T-helper 1 cell (primary cell): ENCODE data around the gene PLSCR2.
"Not testable (repeated sequence)": the region's sequence is repeated elsewhere in the genome, so short reads cannot be mapped to it uniquely, and the experiment has no call there.

Source experiments
- DNase-seq, 5 donors: peaks; one replicate each; pipeline ENCODE4 v3.0.0-alpha.2; 2012 to 2020

PLSCR2 gene

DNA sequence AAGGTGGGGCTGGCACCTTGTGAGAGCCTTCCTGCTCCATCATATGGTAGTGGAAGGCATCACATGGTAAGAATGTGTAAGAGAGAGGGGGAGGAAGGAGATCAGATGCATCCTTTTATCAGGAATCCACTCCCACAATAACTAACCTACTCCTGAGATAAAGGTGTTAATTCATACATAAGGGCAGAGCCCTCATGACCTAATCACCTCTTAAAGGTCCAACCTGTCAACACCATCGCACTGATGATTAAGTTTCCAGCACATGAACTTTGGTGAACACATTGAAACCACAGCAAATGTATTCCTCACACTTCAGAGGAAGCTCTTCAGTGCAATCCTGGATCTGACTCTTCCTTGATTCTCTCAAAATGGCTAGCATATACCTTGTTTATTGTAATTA is 55.4 kb downstream of the PLSCR2 start:
- no peak for DNase-seq

DNA sequence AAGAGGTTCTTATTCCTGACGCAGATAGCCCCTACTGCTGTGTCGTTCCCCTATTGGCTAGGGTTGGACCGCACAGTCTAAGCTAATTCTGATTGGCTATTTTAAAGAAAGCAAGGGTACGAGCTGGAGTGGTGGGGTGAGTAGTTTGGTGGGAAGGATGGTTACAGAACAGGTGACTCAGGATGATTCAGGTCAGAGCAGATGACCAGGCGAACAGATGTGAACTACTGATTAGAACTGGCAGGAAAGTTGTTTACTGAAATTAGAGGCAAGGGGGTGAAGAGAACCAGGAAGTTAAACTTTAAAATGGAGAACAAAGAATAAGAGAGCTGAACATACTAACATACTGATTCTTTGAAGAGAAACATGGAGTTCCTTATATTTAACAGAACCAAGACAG is 56.6 kb downstream of the PLSCR2 start:
- not testable (repeated sequence) for DNase-seq

DNA sequence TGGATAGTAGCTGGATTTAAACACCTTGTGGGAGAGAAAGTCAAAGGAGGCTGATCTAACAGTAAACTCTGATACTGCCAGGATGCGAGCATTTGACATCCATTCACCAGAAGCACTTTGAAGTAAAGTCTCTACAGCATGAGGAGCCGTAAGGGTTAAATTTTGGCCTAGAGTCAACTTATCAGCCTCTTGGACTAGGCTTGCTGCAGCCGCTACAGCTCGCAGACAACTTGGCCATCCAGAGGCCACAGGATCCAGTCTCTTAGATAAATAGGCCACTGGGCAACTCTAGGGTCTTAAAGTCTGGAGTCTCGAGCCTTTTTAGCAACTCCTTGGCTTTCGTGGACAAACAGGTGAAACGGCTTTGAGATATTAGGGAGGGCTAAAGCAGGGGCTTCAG is 61.4 kb downstream of the PLSCR2 start:
- DNase-seq: no peak

DNA sequence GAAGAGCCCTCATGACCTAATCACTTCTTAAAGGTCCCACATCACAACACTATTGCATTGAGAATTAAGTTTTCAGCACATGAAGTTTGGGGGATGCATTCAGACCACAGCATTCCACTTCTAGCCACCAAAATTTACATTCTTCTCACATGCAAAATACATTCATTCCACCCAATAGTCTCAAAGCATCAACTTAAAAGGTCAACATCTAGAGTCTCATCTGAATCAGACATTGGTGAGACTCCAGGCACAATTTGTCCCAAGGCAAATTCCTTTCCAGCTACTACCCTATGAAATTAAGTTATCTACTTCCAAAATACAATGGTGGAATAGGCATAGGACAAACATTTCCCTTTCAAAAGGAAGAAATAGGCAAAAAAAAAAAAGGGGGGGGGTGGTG is 64.9 kb downstream of the PLSCR2 start:
- no peak for DNase-seq

DNA sequence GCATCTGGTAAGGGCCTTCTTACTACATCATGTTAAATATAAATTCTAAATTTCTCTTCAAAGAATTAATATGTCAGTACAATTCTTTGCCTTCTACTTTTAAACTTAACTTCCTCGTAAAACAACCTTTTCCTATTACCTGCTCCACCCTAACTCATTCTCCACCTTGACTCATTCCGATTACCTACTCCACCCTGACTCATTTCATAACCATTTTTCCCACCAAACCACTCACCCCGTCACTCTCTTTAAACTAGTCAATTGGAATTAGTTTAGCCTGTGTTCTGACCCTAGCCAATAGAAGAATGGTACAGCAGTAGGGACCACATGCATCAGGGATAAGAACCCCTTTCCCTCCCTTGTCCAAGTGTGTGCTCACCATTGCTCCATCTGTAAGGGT is 65.6 kb downstream of the PLSCR2 start:
- no peak for DNase-seq

DNA sequence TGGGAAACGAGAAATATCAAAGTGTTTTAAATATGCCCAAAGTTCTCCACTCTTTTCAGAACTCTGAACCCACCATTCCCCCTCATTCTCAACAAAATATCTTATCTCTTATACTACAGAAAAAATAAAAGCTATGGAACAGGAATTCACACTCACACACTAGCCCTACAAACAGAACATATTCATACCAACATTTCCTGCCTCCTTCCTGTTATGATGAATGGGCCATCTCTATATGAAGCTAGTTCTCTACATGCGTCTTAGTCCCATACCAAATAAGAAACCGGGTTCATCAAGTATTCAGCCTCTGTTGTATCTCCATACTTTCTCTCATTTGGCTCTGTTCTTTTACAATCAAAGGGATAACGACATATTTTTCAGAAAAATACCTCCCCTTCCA is 72.6 kb downstream of the PLSCR2 start:
- DNase-seq: no peak

DNA sequence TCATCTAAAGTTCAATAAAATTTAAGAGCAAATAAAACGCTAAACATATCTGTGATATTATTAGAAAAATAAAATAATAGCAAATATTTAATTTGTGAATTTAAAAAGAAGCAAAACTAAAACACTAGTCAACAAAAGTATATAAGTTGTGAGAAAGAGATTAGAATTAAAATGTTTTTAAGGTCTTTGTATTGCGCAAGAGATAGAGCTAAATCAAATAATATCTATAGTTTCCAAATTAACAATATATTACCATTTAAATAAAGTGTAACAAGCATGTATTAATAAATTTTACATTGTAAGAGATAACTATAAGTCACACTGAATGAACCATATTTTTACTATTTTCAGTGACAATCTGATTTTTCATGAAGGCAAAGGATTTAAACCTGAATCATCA is 74.2 kb downstream of the PLSCR2 start:
- no peak for DNase-seq

DNA sequence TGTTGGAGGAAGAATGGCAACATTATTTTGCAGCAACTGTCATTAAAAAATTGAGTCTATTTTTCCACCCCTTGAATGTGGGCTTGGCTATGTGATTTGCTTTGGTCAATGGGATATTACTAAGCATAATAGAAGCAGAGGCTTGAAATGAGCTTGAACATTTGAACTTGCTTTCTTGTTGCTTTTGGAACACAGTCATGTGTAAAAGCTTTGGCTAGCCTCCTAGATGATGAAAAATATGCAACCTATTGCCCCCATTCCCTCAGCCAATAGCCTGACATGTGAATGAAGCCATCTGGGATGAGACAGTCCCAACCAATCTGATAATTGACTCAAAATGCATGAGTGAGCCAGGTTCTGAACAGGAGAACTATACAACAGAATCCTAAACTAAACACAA is 78.4 kb downstream of the PLSCR2 start:
- no peak for DNase-seq

DNA sequence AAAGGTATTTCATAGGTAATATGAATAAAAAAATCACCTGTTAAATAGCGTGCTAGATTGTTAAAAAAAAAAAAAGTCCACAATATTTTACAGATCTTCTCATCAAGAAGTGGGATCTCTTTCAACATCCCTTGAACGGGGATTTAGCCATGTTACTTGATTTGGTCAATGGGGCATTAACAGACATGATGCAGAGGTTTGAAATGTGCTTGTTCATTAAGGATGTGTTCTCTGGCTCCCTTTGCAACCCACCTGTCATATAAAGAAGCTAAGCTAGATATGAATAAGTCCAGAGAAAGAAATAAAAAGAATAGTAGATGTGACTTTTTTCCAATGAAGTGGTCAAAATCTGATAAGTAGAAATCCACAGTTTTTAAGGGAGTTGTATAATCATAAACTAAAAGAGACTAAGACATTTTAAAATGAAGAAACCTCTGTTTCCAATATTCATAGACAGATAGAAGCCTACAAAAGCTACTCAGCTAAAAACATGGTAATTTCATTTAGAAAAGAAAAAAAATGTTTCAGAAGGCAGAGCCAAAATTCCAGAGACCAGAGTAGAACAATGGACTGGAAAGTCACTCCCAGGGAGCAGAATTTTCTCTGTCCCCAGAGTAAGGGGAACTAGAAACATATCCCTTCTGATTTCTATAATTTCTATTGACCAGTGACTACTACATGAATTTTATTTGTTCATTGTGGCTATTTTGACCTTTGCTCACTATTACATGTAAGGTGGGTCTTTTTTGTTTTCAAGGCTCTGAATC is 79.2 kb downstream of the PLSCR2 start:
- no peak for DNase-seq

DNA sequence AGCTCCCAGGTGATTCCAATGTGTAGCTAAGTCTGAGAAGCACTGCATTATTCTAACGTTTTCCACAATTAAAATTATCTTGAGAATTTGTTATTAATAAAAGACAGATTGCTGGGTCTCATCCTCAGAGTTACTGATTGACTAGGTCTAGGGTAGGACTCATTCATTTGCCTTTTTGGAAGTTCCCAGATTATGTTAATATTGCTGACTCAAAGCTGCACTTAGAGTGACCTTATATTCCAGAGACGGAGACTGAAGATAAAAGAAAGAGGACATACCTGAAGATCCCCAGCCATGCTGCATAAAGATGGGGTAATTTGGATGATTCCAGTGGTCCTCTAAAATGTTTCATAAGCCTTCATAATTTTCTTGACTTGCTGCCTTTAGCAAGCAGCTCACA is 81.8 kb downstream of the PLSCR2 start:
- DNase-seq: no peak

DNA sequence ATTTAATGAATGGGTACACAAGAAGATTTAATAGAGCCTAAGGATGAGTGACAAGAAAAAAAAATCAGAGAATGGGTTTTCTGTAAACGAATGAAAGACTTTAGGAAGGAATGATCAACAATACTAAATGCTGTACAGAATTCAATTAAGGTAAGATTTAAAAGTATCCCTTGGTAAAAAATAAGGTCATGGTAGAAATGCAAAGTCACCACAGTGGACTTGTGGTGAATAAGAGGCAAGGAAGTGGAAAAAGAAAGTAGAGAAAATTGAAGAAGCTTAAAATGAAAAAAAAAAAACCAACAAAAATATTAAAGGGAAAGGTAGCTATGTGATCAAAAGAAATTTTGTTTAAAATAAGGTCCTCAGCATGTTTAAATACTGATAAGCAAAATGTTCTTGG is 82.4 kb downstream of the PLSCR2 start:
- no peak for DNase-seq

DNA sequence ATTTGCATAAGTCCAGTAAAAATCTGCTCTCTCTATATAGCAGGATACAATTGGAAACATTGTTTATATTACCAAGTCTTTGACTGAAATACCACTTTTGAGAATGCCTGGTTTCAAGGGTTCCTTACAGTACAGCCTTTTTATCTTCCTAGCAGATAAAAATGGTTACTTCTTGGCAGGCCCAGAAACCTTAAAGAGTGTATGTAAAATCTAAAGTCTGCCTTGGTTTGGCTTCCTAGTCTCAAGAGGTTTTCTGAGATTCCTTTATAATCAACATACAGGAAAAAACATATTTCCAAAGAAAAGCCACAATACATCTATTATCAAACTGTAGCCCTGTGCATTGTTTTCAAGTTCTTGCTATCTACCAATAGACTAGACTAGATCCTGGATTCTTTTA is 84.6 kb downstream of the PLSCR2 start:
- DNase-seq: no peak
